ENCODE measurements around the gene RTL10.
"Not testable (repeated sequence)": the region's sequence is repeated elsewhere in the genome, so short reads cannot be mapped to it uniquely, and the experiment has no call there.

The RTL10 gene

DNA sequence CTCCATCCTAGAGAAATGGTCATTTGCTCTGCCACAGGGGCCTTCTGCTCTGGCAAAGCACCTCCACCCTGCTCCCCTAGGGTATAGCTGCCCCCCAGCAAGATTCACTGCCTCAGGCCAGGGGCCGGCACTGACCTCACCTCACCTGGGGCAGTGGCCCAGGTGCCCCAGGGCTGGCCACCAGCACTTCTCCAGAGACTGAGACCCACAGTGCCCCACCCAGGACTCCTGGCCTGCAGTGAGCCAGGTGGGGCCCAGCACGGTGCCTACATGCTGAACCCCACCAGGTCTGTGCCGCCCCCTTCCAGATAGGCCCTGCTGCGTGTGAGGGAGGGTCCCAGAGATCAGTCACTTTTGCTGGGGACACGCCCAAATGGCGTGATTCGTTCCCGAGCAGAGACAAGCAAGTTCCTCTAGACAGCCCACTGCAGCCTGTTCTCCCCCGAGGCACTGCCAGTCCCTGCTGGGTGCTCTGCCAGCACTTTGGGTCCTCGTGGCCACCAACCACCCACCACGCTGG, 10.8 kb downstream of the RTL10 start:
- DNase-seq (ENCODE audit: low read depth), result no peak

DNA sequence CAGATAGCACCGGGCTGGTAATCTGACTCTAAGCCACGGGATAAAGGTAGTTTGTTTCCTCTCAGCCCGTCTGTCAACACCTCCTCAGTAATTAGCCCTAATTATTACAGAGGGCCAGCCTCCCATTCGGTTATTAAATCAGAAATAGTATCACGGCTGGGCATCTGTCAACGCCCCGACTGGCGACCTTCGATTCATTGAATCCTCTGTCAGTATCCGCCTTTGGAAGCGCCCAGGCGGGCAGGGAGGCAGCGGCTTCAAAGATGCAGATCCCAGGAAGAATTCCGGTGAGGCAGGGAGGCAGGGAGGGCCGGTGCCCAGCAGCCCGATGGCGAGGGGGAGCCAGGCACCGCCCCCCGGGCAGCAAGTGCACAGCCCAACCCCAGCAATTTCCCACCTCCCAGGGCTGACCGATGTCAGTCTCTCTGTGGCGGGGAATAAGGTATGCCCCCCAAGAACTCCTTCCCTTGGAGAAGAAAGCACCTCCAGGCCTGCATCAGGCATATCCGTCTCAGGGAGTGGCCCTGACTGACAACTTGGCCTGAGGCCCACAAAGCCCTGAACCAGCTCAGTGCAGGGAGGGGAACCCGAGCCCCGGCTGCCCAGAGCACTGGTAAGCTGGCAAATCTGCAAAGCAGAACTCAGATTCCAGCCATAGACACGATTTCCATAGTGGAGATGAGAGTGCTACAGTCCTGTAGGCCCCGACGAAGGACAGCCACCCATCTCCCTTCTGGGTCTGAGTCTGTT, 11.4 kb downstream of the RTL10 start:
- no peak for DNase-seq (ENCODE audit: low read depth)

DNA sequence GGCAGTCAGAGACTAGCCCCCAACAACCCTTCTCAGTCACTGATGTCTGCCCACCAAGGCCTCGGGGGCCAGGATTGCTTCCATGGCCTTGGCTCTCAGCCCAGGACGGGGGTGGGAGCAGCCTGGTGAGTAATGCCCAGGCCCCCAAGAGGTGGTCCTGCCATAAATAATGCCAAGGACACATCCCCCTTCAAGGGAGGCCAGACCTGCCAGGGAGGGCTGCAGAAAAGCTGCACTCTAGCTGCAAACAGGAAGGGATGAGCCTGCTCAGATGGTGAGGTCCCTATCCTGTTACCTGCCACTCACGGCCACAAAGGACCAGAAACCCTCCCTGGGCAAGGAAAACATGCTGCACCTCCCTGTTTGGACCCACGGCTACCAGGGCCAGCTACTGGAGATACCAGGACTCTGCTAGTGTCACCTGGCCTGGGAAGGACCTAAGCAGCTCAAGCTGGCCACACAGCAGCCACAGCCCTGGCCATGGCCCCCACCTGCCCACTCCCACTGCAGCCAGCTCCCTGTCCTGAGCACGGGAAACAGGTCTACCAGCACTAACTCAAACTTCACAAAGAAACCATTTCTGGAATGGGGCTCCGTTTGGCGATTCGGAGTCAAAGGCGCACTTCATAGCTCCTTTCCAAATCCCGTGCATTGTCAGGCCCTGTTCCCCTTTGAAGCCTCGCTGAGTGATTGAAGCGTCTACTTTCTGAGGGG, 12.1 kb downstream of the RTL10 start:
- DNase-seq (ENCODE audit: low read depth), result no peak

GRCh38 chr22:19841641-19842392, 12.9 kb downstream of the RTL10 start:
- DNase-seq (ENCODE audit: low read depth), result no peak

DNA sequence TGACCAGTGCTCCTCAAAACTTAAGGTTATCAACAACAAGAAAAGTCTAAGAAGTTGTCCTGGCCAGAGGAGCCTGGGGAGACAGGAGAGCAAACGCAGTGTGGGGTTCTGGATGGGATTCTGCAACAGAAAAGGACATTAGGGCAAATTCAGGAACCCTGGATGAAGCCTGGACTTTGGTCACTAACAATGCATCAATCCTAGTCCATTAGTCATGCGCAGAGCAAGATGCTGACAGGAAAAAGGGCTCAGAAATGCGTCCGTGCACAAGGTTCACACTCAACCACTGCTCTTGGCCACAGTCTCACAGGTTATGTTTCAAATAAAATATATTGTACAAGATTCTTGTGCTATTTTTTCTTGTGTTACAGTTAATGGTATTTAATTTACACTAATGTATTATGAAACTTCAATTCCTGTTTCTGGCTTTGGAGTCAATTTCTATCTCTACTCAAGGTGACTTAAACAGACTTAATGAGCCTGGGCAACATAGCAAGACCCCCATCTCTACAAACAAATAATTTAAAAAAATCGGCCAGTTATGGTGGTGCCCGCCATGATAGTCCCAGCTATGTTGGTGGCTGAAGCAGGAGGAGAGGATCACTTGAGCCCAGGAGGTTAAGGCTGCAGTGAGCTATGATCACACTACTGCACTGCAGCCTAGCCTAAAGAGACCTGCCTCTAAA, 13.6 kb downstream of the RTL10 start:
- DNase-seq (ENCODE audit: low read depth), result no peak

DNA sequence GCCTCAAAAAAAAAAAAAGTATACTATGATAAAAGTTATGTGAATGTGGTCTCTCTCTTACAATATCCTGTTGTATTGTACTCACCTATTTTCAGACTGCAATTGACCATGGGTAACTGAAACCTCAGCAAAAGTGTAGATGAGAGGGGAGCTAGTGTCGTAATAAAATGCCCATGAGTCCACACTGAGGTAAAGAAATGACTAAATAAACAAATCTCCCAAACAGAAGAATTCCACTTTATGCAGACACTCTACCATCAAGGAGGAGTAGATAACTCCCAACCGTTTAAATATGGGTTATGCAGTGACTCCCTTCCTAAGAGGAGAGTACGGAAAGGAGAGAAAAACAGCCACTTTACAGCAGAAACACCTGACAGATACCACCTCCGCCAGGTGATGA, 14.6 kb downstream of the RTL10 start:
- no peak for DNase-seq (ENCODE audit: low read depth)

DNA sequence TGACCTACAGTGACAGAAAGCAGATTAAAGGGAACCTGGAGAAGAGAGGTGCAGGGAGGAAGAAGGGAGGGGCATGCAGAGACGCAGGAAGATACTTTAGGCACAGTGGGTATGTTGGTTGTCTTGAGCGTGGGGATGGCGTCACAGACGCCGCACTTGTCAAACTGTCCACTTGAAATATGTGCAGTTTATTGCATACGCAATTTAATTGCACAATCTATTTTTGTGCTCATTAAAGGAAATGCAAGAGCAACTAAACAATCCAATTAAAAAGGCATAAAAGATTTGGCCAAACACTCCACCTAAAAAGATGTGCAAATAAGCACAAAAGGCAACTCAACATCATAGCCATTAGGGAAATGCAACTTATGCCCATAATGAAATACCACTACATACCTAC, 16.8 kb downstream of the RTL10 start:
- no peak for DNase-seq (ENCODE audit: low read depth)

- no peak for DNase-seq (ENCODE audit: low read depth)
Measured at GRCh38 chr22:19836512-19836911, 18.2 kb downstream of the RTL10 start.

DNA sequence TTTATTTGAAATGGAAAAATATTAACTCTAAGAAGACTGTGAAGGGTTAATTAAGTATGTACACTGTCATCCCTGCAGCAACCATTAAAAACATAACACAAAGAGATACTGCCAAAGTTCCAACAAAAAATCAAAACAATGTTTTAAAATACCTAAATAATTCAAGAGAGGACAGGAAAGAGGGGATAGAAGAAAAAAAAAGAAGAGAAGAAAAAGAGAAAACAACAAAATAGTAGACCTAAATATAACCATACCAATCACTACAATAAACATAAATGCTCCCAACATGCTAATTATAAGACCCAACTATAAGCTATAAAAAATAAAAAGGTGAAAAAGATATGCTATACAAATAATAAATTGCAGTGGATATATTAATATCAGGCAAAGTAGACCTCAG, 20.1 kb downstream of the RTL10 start:
- no peak for DNase-seq (ENCODE audit: low read depth)

- DNase-seq (ENCODE audit: low read depth), result not testable (repeated sequence)
Measured at GRCh38 chr22:19833327-19833726, 21.3 kb downstream of the RTL10 start.

GRCh38 chr22:19832476-19833108, 22.1 kb downstream of the RTL10 start:
- no peak for DNase-seq (ENCODE audit: low read depth)

DNA sequence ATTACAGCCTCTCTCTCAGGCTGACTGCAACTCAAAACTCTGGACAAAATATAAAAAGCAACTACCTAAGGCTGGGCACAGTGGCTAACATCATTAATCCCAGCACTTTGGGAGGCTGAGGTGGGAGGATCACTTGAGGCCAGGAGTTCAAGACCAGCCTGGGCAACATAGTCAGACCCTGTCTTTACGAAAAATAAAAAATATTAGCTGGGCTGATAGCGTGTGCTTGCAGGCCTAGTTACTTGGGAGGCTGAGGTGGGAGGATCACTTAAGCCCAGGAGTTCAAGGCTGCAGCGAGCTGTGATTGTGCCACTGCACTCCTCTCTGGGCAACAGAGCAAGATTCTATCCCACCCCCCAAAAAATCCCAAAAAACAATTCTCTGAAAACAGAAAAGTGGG, 22.7 kb downstream of the RTL10 start:
- not testable (repeated sequence) for DNase-seq (ENCODE audit: low read depth)

- no peak for DNase-seq (ENCODE audit: low read depth)
Measured at GRCh38 chr22:19831016-19831415, 23.7 kb downstream of the RTL10 start.

DNA sequence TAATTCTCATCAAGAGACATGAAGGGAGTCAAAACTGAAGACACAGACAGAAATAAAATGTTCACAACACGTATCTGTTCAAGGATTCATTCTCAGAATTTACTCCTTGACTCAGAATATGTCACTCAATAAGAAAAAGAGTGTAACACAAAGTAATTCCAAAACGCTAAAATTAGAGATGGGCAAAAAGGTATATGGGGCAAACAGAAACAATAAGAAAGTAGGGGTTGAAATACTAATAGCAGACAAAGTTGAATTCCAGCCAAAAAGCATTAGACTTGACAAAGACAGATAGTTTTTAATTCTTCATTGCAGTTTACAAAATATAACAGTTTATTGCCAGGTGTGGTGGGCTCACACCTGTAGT, 26.7 kb downstream of the RTL10 start:
- DNase-seq (ENCODE audit: low read depth), result no peak

- DNase-seq (ENCODE audit: low read depth), result no peak
Measured at GRCh38 chr22:19827341-19828034, 27.2 kb downstream of the RTL10 start.

DNA sequence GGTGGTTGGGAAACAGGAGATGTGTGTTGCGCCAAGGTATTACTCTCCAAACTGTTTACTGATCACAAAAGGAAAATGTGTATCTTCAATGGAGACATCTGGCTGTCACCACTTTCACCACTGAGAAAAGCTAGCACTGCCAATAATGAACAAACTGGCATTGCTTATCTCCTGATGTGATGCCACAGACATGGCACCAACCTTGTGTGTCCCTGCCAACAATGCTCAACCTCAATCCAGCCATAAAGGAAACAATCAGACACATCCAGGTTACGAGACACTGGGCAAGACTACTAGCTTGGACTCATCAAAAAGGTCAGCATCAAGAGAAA, 28.1 kb downstream of the RTL10 start:
- DNase-seq (ENCODE audit: low read depth), result no peak

DNA sequence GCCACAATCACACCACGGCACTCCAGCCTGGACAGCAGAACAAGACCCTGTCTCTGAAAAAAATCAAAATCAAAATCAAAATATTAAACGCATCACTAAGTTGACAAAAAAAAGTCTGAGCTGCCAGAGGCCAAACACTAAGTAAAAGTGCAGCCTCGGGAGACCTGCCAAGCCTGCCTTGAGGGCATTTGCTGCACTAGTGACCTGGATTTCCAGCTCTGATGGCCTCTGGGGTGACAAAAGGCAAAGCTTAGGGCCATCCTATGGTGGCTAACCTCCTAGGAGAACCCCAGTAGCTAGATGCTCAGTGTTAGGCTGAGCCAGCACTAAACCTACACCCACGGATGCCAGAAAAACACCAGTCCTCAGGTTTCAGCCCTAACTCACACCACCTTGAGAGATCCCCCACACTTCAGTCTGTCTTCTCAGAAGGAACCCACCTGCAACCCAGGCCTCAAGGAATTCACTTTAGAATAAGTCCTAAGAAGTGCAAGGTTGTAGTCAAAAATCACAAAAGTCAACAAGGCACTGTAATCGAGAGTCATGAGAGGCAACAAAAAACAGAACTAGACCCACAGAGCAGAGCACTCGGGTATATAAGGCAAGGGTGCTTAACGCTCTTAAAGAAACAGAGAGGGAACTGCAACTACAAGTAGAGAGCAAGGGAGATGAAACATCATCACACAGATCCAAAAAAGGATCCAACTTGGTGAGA, 28.6 kb downstream of the RTL10 start:
- DNase-seq (ENCODE audit: low read depth), result no peak

GRCh38 chr22:19824926-19825339, 29.7 kb downstream of the RTL10 start:
- DNase-seq (ENCODE audit: low read depth), result no peak

- no peak for DNase-seq (ENCODE audit: low read depth)
Measured at GRCh38 chr22:19824212-19824925, 30.3 kb downstream of the RTL10 start.

DNA sequence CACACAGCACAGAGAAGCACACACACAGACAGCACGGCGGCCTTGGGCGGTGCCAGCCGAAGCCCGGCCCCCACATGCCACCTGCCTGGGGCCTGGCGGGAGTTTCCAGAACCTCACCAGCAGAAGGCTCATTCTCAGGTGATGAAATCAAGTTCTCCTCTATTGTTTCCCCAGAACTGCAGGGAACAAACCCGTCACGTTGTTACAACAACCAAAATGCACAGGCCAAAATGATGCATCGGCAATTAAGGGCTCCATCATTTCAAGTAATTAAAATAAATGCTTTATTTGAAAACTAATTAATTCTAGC, 30.8 kb downstream of the RTL10 start:
- DNase-seq (ENCODE audit: low read depth), result no peak

All from non-pigmented ciliary epithelial cell (primary cell).